A549 (cell line): Measurements from ENCODE around the gene HCST. TPM values are rescaled to one million over a fixed set of nuclear protein-coding genes. Genes with fewer than 3 reads are reported as not detected.

Experiments
- BCL3 ChIP-seq: fragments of >200 bp; sonication (Bioruptor Twin); formaldehyde crosslinking; IDR thresholded peaks from 3 replicates; pipeline ENCODE4 v1.6.1; 2016
- CBX8 ChIP-seq: fragments of 200-600 bp; sonication (generic); IDR thresholded peaks from 2 replicates; pipeline ENCODE4 v1.6.1; 2016
- CEBPB ChIP-seq, 2 experiments: fragments of >200 bp in 1 of 2; sonication (Bioruptor Twin) in 1 of 2; formaldehyde crosslinking in 1 of 2; IDR thresholded peaks; 2 replicates each; pipeline ENCODE4 v1.6.1; 2012 to 2016
- CHD2 ChIP-seq: fragments of 150-350 bp; IDR thresholded peaks from 2 replicates; pipeline ENCODE4 v1.6.1; 2014; ENCODE audit warnings: low read length; ENCODE audit not compliant: partially characterized antibody
- E2F6 ChIP-seq: IDR thresholded peaks from 2 replicates; pipeline ENCODE4 v1.6.1; 2012; ENCODE audit warnings: low read depth, borderline replicate concordance
- ELK1 ChIP-seq: fragments of 150-350 bp; IDR thresholded peaks from 2 replicates; pipeline ENCODE4 v1.6.1; 2014; ENCODE audit warnings: low read depth, mild to moderate bottlenecking, low read length
- ESRRA ChIP-seq: fragments of 150-350 bp; IDR thresholded peaks from 2 replicates; pipeline ENCODE4 v1.6.1; 2014; ENCODE audit warnings: mild to moderate bottlenecking, low read length, borderline replicate concordance
- FOXS1 ChIP-seq: fragments of 250-450 bp; sonication (Bioruptor Pico); IDR thresholded peaks from 2 replicates; pipeline ENCODE4 v1.5.0; 2020; ENCODE audit warnings: mild to moderate bottlenecking, moderate library complexity
- HDAC2 ChIP-seq: fragments of 200-600 bp; sonication (generic); IDR thresholded peaks from 2 replicates; pipeline ENCODE4 v1.6.1; 2016
- HES2 ChIP-seq: fragments of >200 bp; sonication (Bioruptor Twin); formaldehyde crosslinking; IDR thresholded peaks from 2 replicates; pipeline ENCODE4 v1.6.1; 2016
- HMGXB4 ChIP-seq: fragments of 250-450 bp; sonication (Bioruptor Pico); IDR thresholded peaks from 2 replicates; pipeline ENCODE4 v1.5.0; 2021; ENCODE audit warnings: mild to moderate bottlenecking, moderate library complexity, borderline replicate concordance
- HOXA7 ChIP-seq: fragments of 250-450 bp; sonication (Bioruptor Pico); IDR thresholded peaks from 2 replicates; pipeline ENCODE4 v1.5.0; 2020; ENCODE audit warnings: mild to moderate bottlenecking, moderate library complexity
- HOXB13 ChIP-seq: fragments of 250-450 bp; sonication (Bioruptor Pico); IDR thresholded peaks from 2 replicates; pipeline ENCODE4 v1.5.0; 2020; ENCODE audit warnings: low read depth, mild to moderate bottlenecking, moderate library complexity
- JUNB ChIP-seq: fragments of >200 bp; sonication (Bioruptor Twin); formaldehyde crosslinking; IDR thresholded peaks from 2 replicates; pipeline ENCODE4 v1.6.1; 2016
- KDM5A ChIP-seq: fragments of 200-600 bp; sonication (generic); IDR thresholded peaks from 2 replicates; pipeline ENCODE4 v1.6.1; 2016; ENCODE audit warnings: antibody characterized with exemption, mild to moderate bottlenecking
- MAFK ChIP-seq: fragments of 450-650 bp; IDR thresholded peaks from 2 replicates; pipeline ENCODE4 v1.6.1; 2014; ENCODE audit not compliant: partially characterized antibody
- MYC ChIP-seq: IDR thresholded peaks from 2 replicates; pipeline ENCODE4 v1.6.1; 2012; ENCODE audit warnings: mild to moderate bottlenecking, inconsistent platforms, low read length, improper control_type of control experiment, borderline replicate concordance
- NFE2L2 ChIP-seq: fragments of 150-350 bp; conservative IDR thresholded peaks from 2 replicates; pipeline ENCODE4 v1.6.1; 2014; ENCODE audit warnings: low read length
- NPAS2 ChIP-seq: fragments of 250-450 bp; sonication (Bioruptor Pico); IDR thresholded peaks from 2 replicates; pipeline ENCODE4 v1.8.0; 2022; ENCODE audit warnings: mild to moderate bottlenecking, moderate library complexity, borderline replicate concordance
- NR3C1 ChIP-seq: fragments of >200 bp; sonication (Bioruptor Twin); formaldehyde crosslinking; IDR thresholded peaks from 3 replicates; pipeline ENCODE4 v1.6.1; 2017
- PBX3 ChIP-seq: IDR thresholded peaks from 2 replicates; pipeline ENCODE4 v1.6.1; 2012
- POLR2A ChIP-seq: IDR thresholded peaks from 2 replicates; pipeline ENCODE4 v1.6.1; 2012; ENCODE audit warnings: mild to moderate bottlenecking, low read length
- RARB ChIP-seq: fragments of 250-450 bp; sonication (Bioruptor Pico); IDR thresholded peaks from 2 replicates; pipeline ENCODE4 v1.8.0; 2021; ENCODE audit warnings: mild to moderate bottlenecking, moderate library complexity
- RCOR1 ChIP-seq: fragments of 150-350 bp; IDR thresholded peaks from 2 replicates; pipeline ENCODE4 v1.6.1; 2014; ENCODE audit warnings: antibody characterized with exemption, low read length, low read depth
- REST ChIP-seq: fragments of 200-600 bp; sonication (generic); IDR thresholded peaks from 2 replicates; pipeline ENCODE4 v1.6.1; 2016; ENCODE audit warnings: antibody characterized with exemption, mild to moderate bottlenecking, moderate library complexity
- RFX5 ChIP-seq: fragments of 450-650 bp; IDR thresholded peaks from 2 replicates; pipeline ENCODE4 v1.7.1; 2014; ENCODE audit warnings: antibody characterized with exemption, mild to moderate bottlenecking, moderate library complexity
- RNF2 ChIP-seq: fragments of 200-600 bp; sonication (generic); IDR thresholded peaks from 2 replicates; pipeline ENCODE4 v1.6.1; 2016; ENCODE audit warnings: low read depth, mild to moderate bottlenecking, antibody characterized with exemption, moderate library complexity, borderline replicate concordance
- SREBF2 ChIP-seq: fragments of 450-650 bp; IDR thresholded peaks from 2 replicates; pipeline ENCODE4 v1.6.1; 2014; ENCODE audit warnings: mild to moderate bottlenecking, moderate library complexity
- TFCP2L1 ChIP-seq: fragments of 250-450 bp; sonication (Bioruptor Pico); IDR thresholded peaks from 2 replicates; pipeline ENCODE4 v1.5.0; 2021; ENCODE audit warnings: mild to moderate bottlenecking
- ZFP36 ChIP-seq: fragments of 450-650 bp; IDR thresholded peaks from 2 replicates; pipeline ENCODE4 v1.6.1; 2014; ENCODE audit warnings: borderline replicate concordance; ENCODE audit not compliant: partially characterized antibody
- ZNF302 ChIP-seq: fragments of 250-450 bp; sonication (Bioruptor Pico); IDR thresholded peaks from 2 replicates; pipeline ENCODE4 v1.9.0; 2021; ENCODE audit warnings: inconsistent platforms, mild to moderate bottlenecking, moderate library complexity
- ZSCAN20 ChIP-seq: fragments of 250-450 bp; sonication (Bioruptor Pico); IDR thresholded peaks from 2 replicates; pipeline ENCODE4 v1.8.0; 2022; ENCODE audit warnings: mild to moderate bottlenecking, moderate library complexity
- polyA plus RNA-seq, 4 experiments: library from polyadenylated mRNA; depleted of rRNA in 3 of 4; stranded (reverse); fragments of >200 nt; fragmentation: RNase III in 1 of 4; extraction: RNeasy Plus Mini Kit Qiagen cat#74134 plus additional on column Dnase treatment in 1 of 4; gene quantifications; 2 replicates in 3 of 4; 3 replicates in 1 of 4; pipeline ENCODE4 v1.2.3, GENCODE V29; 2011 to 2017

Gene HCST
- polyA plus RNA-seq, 2 of the 4 experiments (the other 2 are of a cell fraction): 0.49 TPM; not detected in 1

GRCh38 chr19:35869327-35870123 is 32.8 kb upstream of the HCST start (continued):
- no peak for TF ChIP-seq HES2
- TF ChIP-seq HMGXB4: no peak
- TF ChIP-seq PBX3: no peak; the same call in 1 of the 2 replicates
- no peak for TF ChIP-seq CEBPB (IDR thresholded peaks at IDR 0.05)
- no peak for TF ChIP-seq RFX5
- peak; percentile 30; the same call in 1 of the 2 replicates for TF ChIP-seq POLR2A
- TF ChIP-seq FOXS1 (CRISPR knock-in tag): no peak
- no peak for TF ChIP-seq ELK1
- no peak for TF ChIP-seq JUNB
- no peak for TF ChIP-seq NPAS2 (CRISPR knock-in tag)
- no peak for TF ChIP-seq NFE2L2
- peak; percentile 98 for TF ChIP-seq E2F6
- TF ChIP-seq RCOR1: no peak
- peak; percentile 82 for TF ChIP-seq HOXB13 (CRISPR knock-in tag)
- no peak for TF ChIP-seq NR3C1
- peak; percentile 54; the same call in 1 of the 2 replicates for TF ChIP-seq HDAC2
- TF ChIP-seq HOXA7: 0 out of 2 replicates have a peak, but pooled peaks have one; percentile 67
- TF ChIP-seq TFCP2L1: 0 out of 2 replicates have a peak, but pooled peaks have one; percentile 53
- TF ChIP-seq SREBF2: no peak
- peak; percentile 87 for TF ChIP-seq RNF2
- TF ChIP-seq MYC: no peak; the same call in 1 of the 2 replicates
- TF ChIP-seq CHD2: no peak
- no peak for TF ChIP-seq ZFP36
- no peak for TF ChIP-seq CBX8
- TF ChIP-seq KDM5A: no peak
- TF ChIP-seq REST: peak; percentile 26; the same call in 1 of the 2 replicates
- TF ChIP-seq ZSCAN20 (CRISPR knock-in tag): no peak
- no peak for TF ChIP-seq MAFK
- TF ChIP-seq ZNF302 (CRISPR knock-in tag): no peak
- no peak for TF ChIP-seq RARB (CRISPR knock-in tag)
- TF ChIP-seq BCL3: no peak
- no peak for TF ChIP-seq ESRRA
